CD4-positive, alpha-beta T cell treated with Interleukin-4 for 1 hour (primary cell): ENCODE measurements around the gene CUTC.
A peak's percentile ranks its signal among the peaks of the same experiment; 100 is the strongest.
"Not testable (repeated sequence)": the region's sequence is repeated elsewhere in the genome, so short reads cannot be mapped to it uniquely, and the experiment has no call there.

Experiments used
- DNase-seq, 2 donors: peaks; one replicate each; pipeline ENCODE4 v3.0.0-alpha.2; 2020 to 2022

Gene CUTC, protein sequence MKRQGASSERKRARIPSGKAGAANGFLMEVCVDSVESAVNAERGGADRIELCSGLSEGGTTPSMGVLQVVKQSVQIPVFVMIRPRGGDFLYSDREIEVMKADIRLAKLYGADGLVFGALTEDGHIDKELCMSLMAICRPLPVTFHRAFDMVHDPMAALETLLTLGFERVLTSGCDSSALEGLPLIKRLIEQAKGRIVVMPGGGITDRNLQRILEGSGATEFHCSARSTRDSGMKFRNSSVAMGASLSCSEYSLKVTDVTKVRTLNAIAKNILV

DNA sequence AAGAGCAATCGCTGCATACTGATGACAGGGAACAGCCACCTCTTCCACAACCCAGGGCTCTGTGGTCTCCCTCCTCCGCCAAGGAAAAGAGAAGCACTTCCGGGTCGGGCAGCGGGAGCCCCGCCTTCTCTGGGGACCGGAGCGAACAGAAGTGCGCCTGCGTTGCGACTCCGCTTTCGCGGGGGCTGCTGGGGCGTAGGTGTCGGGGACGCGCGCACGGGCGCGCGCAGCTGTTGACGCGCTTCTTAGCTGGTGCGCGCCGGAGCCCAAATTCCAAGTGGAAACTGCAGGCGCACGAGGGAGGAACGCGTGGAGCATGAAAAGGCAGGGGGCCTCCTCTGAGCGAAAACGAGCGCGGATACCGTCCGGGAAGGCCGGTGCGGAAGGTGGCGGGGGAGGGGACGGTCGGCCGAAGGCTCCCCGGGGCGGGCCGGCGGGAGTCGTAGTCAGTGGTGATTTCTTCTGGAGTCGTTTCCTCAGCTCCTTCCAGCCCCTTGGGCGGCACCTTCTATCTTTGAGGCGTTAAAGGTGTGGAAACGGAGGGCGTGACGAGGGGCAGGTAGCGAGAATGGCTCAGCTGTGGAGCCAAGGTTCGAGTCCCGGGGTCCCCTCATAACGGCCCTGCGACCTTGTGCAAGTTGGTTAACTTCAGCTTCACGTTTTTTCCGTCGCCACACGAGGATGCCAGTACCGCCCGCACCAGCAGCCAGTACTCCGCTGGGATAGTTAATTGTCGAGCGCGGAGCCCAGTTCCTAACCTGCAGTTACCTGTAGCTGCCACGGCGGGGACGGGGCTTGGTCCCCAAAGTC lies at the start of gene CUTC, which contains the start of gene COX15:
Gene CUTC, plus strand, starts transcription at position 202 of the 810 bp plus-strand sequence. Its CDS starts 115 bp downstream, at position 317.
Gene COX15, minus strand, starts transcription at position 95 of the 810 bp plus-strand sequence. Its CDS starts 78 bp downstream, at position 17.
- peak; percentile 95 to 96 for DNase-seq

DNA sequence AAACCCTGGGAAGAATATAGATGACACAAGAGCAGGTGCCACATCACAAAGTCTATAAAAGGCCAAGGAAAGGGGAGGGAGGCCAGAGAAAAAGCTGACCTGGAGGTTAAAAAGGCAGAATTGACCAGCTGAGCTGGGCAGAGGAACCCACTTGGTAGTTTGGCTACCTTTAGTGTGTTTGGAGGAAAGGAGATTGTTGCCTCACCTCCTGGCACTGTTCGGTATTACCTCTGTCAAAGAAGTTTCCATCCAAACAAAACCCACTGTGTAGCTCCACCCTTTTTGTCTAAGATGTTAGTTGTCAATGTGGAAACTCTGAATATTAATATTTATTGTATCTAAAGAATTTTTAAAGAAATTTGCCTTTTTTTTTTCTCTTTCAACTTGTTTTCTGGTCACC lies 49.3 kb upstream of the CUTC start:
- DNase-seq = no peak

DNA sequence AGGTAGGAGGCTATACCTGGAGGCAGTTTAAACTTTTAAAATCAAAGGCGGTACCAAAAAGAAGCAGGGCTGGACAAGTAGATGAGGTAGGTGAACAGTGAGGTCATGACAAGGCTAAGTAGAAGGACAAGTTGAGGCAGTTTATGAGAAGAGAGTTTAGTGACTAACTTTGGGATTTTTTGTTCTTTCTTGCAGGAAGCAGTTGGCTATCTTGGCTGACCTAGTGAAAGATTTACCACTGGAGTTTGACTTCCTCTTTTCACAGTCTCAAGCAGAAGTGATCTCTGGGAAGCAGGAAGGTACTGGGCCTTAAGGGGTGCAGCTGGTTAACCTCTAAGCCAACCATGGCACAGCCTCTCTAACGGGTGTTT lies 46.5 kb upstream of the CUTC start:
- DNase-seq = peak in 1 of 2 donors; percentile 3

DNA sequence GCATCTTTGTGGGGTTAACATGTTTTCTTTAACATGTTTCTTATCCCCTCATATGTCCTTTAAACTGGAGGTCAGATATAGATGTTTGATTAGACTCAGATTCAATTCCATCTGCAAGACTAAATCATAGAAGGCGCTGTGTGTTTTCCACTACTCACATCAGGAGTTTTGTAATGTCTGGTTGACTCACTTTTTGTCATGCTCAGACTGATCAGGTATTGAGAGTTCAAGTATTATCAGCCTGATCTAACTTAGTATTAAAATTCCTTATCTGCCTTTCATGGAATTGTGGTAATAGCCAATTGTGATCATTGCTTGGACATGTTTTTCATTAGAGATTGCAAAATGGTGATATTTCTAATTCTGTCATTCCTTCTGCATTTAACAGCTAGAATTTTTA lies 42.6 kb upstream of the CUTC start:
- DNase-seq = no peak

DNA sequence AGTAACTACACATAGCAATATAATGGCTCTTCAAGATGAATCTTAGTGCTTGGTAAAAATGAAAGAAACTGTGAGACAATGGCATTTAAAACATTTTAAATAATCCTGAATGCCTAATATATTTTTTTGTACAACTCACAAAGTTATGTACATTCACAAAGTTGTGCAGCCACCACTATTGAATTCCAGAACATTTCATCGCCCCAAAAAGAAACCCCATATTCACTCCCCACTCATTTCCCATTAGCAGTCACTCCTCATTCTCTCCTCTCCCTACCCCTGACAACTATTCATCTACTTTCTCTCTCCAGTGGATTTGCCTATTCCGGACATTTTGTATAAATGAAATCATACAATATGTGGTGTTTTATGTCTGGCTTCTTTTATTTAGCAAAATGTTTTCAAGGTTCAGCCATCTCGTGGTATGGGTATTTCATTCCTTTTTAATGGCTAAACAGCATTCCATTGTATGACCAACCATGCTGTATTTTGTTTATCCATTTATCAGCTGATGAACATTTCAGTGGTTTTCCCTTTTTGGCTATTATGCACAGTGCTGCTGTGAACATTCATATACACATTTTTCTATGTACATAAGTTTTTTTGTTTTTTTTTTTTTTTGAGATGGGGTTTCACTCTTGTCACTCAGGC lies 38.0 kb upstream of the CUTC start:
- DNase-seq = no peak

DNA sequence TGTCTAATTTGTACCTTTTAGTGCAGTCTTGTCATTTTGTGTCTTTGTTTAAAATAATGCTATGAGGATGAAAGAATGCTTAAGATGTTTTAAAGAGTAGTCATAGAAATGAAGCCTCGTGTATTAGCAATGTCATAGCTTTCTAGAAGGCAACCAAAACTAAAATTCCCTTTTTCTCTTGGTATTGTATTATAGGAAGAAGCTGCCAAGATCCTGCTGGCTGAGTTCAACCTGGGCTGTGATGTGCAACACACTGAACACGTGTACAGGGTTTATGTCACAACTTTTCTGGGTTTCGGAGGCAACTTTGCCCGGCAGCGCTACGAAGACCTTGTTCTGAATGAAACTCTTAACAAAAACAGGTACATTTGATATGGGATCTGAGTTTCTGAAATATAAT lies 36.3 kb upstream of the CUTC start:
- no peak for DNase-seq

DNA sequence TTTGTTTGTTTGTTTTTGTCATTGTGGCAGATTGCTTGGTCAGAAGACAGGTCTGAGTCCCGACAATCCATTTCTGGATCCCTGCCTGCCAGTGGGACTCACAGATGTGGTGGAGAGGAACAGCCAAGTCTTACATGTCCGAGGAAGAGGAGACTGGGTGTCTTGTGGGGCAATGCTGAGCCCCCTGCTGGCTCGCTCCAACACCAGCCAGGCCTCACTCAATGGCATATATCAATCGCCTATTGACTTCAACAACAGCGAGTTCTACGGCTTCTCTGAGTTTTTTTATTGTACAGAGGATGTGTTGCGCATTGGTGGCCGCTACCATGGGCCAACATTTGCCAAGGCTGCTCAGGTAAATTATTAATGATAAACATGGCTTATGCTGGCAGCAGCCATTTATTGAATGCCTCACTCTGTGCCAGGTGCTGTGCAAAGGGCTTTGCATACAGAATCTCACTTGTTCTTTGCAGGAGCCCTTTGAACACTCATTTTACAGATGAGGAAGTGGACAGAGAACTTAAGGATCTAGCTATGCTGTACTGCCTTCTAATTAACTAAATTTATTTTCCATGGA lies 33.4 kb upstream of the CUTC start:
- DNase-seq = no peak

DNA sequence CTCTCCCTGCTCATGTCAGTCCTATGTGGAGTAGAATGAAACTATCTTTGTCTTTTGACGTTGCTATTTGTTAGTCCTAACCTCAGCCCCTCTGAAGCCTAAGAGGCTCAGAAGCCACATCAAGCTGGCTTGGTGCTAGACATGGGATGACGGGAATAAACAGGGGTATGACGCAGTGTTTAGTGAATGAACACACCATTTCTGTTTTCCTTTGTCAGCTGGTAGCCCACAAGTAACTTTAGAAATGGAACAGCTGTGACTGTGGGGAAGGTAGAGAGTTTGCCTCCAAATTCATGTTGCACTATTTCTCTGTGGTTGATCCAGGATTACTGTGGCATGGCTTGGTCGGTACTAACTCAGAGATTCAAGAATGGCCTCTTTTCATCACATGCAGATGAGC lies 31.4 kb upstream of the CUTC start:
- DNase-seq = no peak

DNA sequence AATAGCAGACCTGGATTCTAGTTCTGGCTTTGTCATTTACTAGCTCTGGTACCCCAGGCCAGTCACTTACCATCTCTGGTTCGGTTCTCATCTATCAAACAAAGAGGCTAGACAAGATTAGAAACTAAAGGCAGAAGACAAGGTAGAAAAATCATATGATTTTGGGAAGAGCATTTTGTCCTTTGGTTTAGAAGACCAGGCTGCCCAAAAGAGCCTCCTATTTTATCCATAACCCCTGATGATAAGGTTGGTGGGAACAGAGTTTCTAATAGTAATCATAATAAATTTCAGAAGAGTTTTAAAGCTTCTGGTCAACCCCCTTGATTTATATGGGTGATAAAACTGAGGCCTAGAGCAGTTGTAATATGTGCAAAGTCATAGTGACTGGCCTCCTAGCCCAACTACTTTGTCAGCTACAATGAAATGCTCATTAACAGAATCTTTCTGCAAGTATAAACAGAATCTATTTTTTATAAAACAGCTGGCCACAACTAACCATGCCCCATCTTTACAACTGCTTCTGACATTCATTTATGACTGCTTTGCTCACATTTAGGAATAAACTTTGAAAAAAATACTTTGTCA lies 23.5 kb upstream of the CUTC start:
- no peak for DNase-seq

DNA sequence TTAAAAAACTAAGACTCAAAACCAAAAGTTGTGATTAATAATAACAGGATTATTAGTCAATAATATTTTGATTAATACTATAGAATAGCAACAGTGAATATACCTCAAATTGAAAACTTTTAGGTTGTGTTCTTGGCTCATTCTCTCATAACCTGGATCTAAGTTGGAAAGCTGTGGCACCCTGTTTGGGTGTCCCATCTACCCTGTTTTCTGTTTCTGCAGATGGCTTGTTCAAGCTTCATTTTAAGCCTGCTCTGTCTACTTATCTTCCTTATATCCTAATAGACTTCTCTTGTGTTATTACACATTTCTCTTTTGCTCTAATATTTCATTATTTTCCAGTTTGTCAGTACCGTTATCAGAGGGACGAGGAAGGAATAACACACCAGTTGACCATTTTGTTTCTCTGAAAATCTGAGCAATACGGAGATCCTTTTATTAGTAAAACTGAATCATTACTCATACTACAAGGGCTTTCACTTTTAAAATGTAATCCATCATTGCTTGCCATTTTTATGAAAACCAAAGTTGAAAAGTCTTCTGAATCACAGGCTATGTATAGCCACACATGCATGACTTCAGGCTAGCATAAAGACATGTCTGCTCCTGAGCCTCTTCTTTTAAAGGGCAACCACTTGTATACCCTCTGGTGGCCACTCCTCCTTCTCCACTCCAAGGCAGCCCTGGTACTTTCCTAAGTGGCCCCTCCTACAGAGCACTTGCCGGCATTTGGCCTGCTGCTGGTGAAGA lies 22.4 kb upstream of the CUTC start:
- DNase-seq = no peak

DNA sequence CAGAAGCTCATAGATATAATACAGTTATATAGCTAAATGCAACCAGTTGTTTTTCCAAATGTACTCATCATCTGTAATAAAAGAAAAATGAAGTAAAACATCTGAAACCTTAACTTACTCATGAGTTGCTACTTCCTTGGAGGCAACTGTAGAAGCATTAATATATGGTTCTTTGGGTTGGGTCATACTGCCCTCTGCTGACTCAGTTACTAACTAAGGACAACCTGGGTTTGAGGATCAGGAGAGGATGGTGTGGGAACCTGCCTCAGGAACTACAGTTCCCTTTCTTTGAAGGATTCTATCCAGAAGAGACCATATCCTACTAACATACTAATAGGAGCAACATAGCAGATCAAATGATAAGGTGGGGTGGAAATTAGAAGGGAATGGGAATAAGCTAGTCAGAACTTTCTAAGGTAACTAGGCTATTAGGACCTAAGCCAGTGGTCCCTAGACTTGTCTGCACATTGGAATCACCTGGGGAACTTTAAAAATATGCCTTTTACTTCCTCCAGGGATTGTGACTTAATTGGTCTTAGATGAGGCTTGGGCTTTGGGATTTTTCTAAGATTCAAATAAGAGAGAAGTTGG lies 20.8 kb upstream of the CUTC start:
- peak; percentile 20 to 52 for DNase-seq

DNA sequence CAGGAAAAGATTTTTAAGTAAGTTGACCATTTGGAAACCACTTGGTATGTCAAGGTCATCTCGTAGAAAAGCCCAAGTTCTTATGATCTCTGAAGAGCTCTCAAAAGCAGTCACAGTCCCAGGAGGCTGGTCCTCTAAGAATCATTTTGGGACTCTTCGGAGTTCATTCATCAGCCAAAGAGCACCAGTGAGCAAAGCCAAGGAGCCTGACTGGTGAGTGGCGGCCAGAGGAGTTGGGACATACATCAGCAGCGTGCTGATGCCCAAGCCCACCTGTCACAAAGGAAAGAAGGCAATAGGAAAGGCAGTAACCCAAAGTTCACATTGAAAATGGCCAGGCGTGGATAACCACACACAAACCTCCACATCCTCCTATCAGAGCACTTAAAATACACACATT lies 17.6 kb upstream of the CUTC start:
- no peak for DNase-seq

DNA sequence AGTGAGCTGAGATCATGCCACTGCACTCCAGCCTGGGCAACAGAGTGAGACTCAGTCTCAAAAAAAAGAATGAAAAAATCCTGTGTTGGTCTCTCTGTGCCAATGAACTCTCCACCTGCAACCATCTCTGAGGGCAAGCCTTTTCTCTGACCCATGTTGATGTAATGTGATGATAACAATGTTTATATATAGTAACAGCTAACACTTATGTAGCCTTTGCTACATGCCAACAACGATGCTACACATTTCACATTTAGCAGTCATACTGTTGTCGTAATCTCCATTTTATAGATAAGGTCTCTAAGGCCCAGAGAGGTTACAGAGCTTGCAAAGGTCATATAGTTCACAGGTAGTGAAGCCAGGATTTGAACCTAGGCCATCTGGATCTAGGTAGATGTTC lies 11.6 kb upstream of the CUTC start:
- no peak for DNase-seq

DNA sequence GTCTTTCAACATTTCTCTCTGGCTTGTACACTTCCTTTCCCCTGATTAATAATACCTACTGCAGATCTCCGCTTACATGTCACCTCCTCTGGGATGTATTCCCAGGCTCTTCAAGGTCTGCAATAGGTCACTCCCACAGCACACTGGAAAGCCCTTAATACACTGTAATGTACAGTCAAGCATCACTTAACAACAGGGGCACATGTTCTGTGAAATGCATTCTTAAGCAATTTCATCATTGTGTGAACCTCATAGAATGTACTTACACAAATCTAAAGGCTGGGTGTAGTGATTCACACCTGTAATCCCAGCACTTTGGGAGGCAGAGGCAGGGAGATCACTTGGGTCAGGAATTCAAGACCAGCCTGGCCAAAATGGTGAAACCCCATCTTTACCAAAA lies 2.0 kb upstream of the CUTC start:
- no peak for DNase-seq

DNA sequence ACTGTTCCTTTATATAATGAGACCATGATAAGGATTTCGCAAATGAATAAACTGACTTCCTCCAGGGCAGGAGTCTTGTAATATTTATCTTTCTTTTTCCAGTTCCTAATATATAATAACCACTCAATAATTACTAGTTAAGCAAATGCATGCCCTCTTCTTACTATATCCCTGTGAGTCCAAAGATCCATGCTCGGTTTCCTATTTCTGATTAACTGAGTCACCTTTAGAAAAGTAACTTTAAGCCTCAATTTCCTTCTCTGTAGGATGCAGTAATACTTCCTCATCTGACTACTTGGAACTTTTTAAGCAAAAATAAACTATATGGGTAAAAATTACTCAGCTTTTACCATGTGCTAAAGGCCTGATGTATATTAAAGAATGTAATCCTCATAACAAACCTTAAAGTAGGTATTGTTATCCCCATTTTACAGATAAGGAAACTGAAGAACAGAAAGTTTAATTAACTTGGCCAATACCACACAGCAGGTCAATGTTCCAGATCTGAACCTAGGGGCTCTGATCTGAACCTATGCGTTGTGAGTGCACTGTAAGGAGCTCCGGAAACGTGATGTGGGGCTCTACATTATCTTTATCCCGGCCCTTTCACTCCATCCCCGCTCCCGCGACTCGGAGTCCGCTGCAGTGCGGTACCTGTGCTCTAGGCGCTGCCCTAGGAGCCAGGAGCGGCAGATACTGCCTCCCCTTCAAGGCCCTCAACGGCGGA lies 565 bp upstream of the CUTC start:
- DNase-seq = no peak

DNA sequence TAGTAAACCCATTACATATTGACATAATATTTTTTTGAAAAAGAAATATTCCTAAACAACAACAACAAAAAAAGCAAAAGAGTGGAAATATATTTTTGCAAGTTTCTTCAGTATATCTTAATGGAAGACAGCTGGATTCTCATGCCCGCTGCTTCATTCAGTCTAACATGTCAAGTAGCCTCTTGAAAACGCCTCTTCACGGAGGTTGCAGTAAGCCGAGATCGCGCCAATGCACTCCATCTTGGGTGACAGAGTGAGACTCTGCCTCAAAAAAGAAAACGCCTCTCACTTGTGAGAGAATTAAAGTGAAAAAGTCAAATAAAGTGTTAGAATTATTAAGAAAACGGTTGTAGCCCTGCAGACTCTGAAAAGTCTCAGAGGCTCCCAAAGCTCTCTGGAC lies 1.3 kb downstream of the CUTC start:
- no peak for DNase-seq

DNA sequence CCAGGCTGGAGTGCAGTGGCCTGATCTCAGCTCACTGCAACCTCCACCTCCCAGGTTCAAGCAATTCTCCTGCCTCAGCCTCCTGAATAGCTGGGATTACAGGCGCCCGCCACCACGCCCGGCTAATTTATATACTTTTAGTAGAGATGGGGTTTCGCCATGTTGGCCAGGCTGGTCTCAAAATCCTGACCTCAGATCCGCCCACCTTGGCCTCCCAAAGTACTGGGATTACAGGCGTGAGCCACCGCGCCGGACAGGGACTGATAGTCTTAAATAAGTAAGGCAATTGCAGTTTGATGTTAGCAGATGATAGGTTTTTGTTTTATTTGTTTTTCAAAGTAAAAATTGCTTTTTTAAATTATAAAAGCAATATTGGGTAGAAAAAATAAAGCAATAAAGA lies 2.1 kb downstream of the CUTC start:
- DNase-seq = not testable (repeated sequence)

DNA sequence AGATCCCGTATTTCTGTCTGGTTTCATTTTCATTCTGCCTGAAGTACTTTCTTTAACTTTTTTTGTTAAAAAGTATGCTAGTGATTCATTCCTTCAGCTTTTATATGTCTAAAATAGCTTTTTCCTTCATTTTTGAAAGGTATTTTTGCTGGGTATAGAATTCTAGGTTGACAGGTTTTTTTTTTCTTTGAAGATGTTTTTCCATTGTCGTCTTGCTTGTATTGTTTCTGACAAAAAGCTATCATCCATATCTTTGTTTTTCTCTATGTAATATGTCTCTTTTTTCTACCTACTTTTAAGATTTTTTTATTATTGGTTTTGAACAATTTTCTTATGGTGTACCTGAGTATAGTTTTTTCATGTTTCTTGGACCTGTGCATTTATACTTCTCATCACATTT lies 8.2 kb downstream of the CUTC start:
- no peak for DNase-seq

DNA sequence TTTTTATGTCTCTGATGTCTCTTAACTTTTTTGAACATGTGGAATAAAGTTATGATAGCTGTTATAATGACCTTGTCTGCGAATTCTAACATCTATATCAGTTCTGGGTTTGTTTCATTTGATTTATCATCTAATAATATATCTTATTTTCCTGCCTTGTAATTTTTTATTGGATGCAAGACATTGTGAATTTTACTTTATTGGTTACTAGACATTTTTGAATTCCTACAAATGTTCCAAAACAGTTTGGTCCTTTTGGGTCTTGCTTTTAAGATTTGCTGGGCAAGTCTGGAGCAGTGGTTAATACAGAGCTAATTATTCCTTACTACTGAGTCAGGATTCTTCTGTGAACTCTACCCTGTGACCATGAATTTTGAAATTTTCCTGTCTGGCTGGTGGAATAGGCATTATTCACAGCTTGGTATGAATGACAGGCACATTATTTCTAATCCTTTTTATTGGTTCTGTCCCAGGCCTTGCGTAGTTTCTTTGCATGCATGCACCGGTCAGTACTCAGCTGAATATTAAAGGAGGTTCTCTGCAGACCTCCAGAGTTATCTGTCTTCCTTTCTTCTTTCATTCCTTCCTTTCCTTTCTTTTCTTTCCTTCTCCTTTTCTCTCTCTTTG lies 9.0 kb downstream of the CUTC start:
- no peak for DNase-seq

DNA sequence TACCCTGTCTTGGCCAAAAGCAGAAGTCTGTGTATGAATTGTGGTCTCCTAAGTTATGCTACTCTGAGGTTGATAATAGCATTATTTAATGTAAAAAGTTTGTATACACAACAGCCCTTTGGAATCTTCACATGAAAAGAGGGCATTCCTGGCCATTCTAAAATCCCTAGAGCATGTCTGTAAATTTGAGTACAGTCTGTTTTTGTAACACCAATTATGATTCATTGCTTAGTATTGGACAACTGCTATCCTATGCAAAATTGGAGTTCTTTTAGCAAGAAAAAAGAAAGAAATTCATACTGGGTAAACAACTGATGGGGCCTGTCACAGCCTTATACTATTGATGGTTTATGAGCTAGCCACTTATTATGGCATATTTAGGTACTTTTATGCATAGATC lies 10.2 kb downstream of the CUTC start:
- no peak for DNase-seq

DNA sequence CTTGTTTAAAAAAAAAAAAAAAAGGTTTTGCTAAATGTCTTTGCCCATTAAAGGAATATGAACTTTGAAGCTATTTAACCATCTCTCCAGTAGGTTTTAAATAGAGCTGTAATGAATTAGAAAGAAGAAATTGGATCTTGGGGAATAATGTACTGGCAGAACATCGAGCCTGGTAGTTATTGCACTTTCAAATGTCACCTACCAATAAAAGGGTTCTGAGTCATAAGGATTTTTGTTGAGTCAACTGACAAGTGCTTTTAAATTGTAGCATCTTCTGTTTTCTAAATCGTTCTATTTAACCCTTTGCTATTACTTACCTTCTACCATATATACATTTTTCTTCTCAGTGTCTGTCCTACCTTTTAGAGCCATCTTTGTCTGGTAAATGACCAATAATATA lies 10.7 kb downstream of the CUTC start:
- no peak for DNase-seq
